Esophagus muscularis mucosa (tissue), 4 donors: ENCODE measurements around the gene PREP. TPM values are rescaled to one million over a fixed set of nuclear protein-coding genes. Genes with fewer than 3 reads are reported as not detected.

Source experiments
- DNase-seq: peaks from one replicate; pipeline ENCODE4 v3.0.0-alpha.2; 2017; ENCODE audit errors: extremely low spot score
- H3K27ac ChIP-seq, 4 donors: fragments of 200-600 bp; sonication (generic); replicated peaks in 1 of 4; 1 replicate in 3 of 4; 2 replicates in 1 of 4; pipeline ENCODE4 v1.5.1; 2016 to 2019; ENCODE audit warnings: mild to moderate bottlenecking in 1 of 4
- H3K27me3 ChIP-seq, 4 donors: fragments of 200-600 bp; sonication (generic); one replicate each; pipeline versions ENCODE4 v1.5.1 to v1.6.0; 2016 to 2019
- H3K36me3 ChIP-seq, 4 donors: fragments of 200-600 bp; sonication (generic); one replicate each; pipeline ENCODE4 v1.5.1; 2016 to 2019
- H3K4me1 ChIP-seq, 4 donors: fragments of 200-600 bp; sonication (generic); one replicate each; pipeline ENCODE4 v1.5.1; 2016 to 2019
- H3K4me3 ChIP-seq, 4 donors: fragments of 200-600 bp; sonication (generic); 1 replicate in 2 of 4; 2 replicates in 2 of 4; pipeline ENCODE4 v1.5.1; 2016 to 2019; ENCODE audit warnings: mild to moderate bottlenecking in 4 of 4, moderate library complexity in 1 of 4
- H3K9me3 ChIP-seq, 4 donors: fragments of 200-600 bp; sonication (generic); 1 replicate in 3 of 4; 2 replicates in 1 of 4; pipeline ENCODE4 v1.5.1; 2016 to 2019
- CTCF ChIP-seq, 3 experiments: fragments of 200-600 bp in 2 of 3; fragments of 450-650 bp in 1 of 3; sonication (generic) in 2 of 3; IDR thresholded peaks; one replicate each; pipeline ENCODE4 v1.5.1; 2017 to 2019; ENCODE audit warnings: antibody characterized with exemption in 3 of 3, mild to moderate bottlenecking in 2 of 3, moderate library complexity in 1 of 3
- EP300 ChIP-seq: sonication (generic); formaldehyde crosslinking; IDR thresholded peaks from one replicate; pipeline ENCODE4 v1.6.1; 2017; ENCODE audit warnings: antibody characterized with exemption
- POLR2A ChIP-seq: fragments of 450-650 bp; IDR thresholded peaks from one replicate; pipeline ENCODE4 v1.6.1; 2017; ENCODE audit warnings: antibody characterized with exemption, moderate library complexity, mild to moderate bottlenecking, low read depth
- POLR2AphosphoS5 ChIP-seq, 2 donors: sonication (generic); formaldehyde crosslinking; IDR thresholded peaks; one replicate each; pipeline ENCODE4 v1.6.1; 2017; ENCODE audit warnings: antibody characterized with exemption in 2 of 2
- WGBS: methylation state at CpG from one replicate; pipeline ENCODE4 v1.1.5; 2018; 5-methylcytosine and 5-hydroxymethylcytosine counted together
- intact Hi-C: fragments of 100-400 bp; cut with DNase I; formaldehyde crosslinking; loops from one replicate; pipeline ENCODE4 v1.15.1; 2023
- total RNA-seq, 4 donors: library from RNA; depleted of rRNA; stranded (reverse); fragments of >200 nt; gene quantifications; one replicate each; pipeline versions ENCODE4 v1.1.0 to v1.2.1, GENCODE V29; 2016

Gene PREP
- 10 to 100 TPM; 17.9 to 21.6 (median 19.0) TPM for total RNA-seq

- Histone ChIP-seq H3K27me3 (no peaks in the 10 kb centered on the region), H3K9me3 (no peaks in the 10 kb centered on the region), H3K4me1 (peaks cover 25 to 40% (median 32%) of the 10 kb centered on the region in 4 donors), H3K27ac (peak within 1 kb of the TSS; percentile 86 to 90 (median 87)), H3K36me3 (no peaks in the 10 kb centered on the region), H3K4me3 (peak within 1 kb of the TSS; percentile 73 to 87 (median 80))
- 4% methylated on average over 8 of the region's 84 CpGs for WGBS
- TF ChIP-seq POLR2AphosphoS5 (IDR thresholded peaks at IDR 0.05) = peak in 1 of 2 donors; percentile 18
- TF ChIP-seq CTCF (IDR thresholded peaks at IDR 0.05) = peak; percentile 59 to 69 (median 63)
- no peak for TF ChIP-seq POLR2A
- TF ChIP-seq EP300 = no peak
- intact Hi-C loops = loop anchor here (5.0 to 10.0 kb wide), 4 partner anchors 86 to 408 kb away; a partner anchor contains a TSS
- no peak for DNase-seq
Observed at GRCh38 chr6:105402939-105403935, at the start of gene PREP. PREP (minus strand) TSS chr6:105403082; CDS start chr6:105402891, 191 bp downstream.

DNA sequence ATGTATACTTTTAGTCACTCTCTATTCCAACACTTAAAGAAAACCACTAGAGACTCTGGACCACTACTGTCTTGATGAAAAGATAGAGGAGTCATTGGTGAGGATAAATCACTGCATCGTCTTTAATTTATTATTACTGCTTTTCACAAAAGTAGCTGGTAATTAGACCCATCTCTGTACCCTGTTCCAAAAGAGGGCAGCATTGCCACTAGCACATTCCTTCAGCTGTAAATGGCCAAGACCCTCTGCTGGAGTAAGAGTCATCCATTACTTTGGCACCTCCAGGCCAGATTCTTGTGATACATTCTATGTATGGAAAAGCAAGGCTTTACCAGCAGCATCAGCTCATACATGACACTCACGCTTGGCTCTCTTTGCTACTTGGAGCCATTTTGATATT is 49.5 kb upstream of the PREP start:
- Histone ChIP-seq H3K27ac (no peak overlapping the region), H3K36me3 (no peaks in the 10 kb centered on the region), H3K27me3 (no peaks in the 10 kb centered on the region), H3K9me3 (no peaks in the 10 kb centered on the region), H3K4me3 (no peak overlapping the region), H3K4me1 (peaks cover 0 to 13% (median 0%) of the 10 kb centered on the region in 4 donors)
- intact Hi-C loops = no loop called here
- DNase-seq = no peak
- 97% methylated on average over 2 of the region's 2 CpGs for WGBS
- no peak for TF ChIP-seq CTCF (IDR thresholded peaks at IDR 0.05)
- TF ChIP-seq EP300 = no peak
- no peak for TF ChIP-seq POLR2AphosphoS5 (IDR thresholded peaks at IDR 0.05)
- TF ChIP-seq POLR2A = no peak

DNA sequence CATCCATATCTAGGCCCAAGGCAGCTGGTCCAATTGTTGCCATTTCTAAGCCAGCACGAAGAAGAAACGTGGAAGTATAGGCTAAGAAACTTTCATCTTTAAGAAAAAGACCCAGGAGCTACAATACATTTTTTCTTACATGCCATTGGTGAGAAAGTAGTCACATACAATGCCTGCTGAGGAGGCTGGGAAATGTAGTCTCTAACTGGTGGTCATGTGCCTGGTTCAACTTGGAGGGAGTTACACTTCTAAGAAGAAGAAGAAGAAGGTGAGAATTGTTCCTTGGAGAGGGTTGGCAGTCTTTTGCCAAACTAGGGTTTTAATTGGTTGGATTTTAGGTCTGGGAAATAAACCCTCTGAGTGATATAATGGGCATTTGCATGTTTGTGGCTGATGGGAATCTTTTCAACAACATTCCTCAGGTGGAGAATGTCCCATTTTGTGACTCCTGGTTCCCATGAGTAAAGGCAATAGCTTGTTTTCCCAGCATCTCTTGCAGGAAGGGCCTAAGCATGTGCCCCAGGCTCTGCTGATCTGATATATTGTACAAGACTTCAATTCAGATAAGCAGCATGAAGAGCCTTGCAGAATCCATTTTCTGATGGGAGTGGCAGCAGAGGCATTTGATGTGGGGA is 47.0 kb upstream of the PREP start:
- Histone ChIP-seq H3K27me3 (no peaks in the 10 kb centered on the region), H3K9me3 (no peaks in the 10 kb centered on the region), H3K4me1 (peaks cover 0 to 13% (median 0%) of the 10 kb centered on the region in 4 donors), H3K27ac (no peak overlapping the region), H3K4me3 (no peak overlapping the region), H3K36me3 (no peaks in the 10 kb centered on the region)
- DNase-seq = peak; percentile 85
- 79% methylated on average over 2 of the region's 2 CpGs for WGBS
- intact Hi-C loops = no loop called here
- no peak for TF ChIP-seq POLR2AphosphoS5 (IDR thresholded peaks at IDR 0.05)
- no peak for TF ChIP-seq CTCF (IDR thresholded peaks at IDR 0.05)
- no peak for TF ChIP-seq POLR2A
- no peak for TF ChIP-seq EP300

DNA sequence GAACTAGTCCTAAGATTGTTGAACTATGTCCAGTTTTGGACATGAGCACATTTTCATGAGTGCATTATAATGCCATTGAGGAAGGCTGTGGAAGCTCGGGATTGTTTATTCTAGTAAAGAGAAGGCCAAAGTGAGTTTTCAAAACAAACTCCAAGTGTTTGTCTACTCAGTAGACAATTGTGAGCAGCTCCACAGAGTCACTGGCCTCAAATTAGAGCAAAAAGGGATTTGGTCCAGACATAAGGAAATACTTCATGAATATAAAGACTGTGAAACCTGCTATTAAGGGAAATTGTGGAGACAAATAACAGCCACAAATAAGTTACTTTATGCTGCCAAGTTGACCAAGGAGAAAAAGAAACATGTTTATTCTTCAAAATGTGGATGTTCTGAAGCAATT is 42.6 kb upstream of the PREP start:
- intact Hi-C loops = no loop called here
- no peak overlapping the region for H3K4me3 ChIP-seq
- TF ChIP-seq POLR2A = no peak
- TF ChIP-seq POLR2AphosphoS5 (IDR thresholded peaks at IDR 0.05) = no peak
- no peak for TF ChIP-seq CTCF (IDR thresholded peaks at IDR 0.05)
- TF ChIP-seq EP300 = no peak

More for the DNA sequence above, 42.6 kb upstream of the PREP start:
- no peaks in the 10 kb centered on the region for H3K36me3 ChIP-seq
- WGBS = 13% methylated on average over 1 of the region's 1 CpG
- H3K27ac ChIP-seq = no peak overlapping the region
- no peaks in the 10 kb centered on the region for H3K4me1 ChIP-seq
- H3K9me3 ChIP-seq = no peaks in the 10 kb centered on the region
- peak; percentile 57 for DNase-seq
- no peaks in the 10 kb centered on the region for H3K27me3 ChIP-seq
